Measurements from ENCODE around the gene ING1.
"Not testable (repeated sequence)": the region's sequence is repeated elsewhere in the genome, so short reads cannot be mapped to it uniquely, and the experiment has no call there.

Gene ING1

DNA sequence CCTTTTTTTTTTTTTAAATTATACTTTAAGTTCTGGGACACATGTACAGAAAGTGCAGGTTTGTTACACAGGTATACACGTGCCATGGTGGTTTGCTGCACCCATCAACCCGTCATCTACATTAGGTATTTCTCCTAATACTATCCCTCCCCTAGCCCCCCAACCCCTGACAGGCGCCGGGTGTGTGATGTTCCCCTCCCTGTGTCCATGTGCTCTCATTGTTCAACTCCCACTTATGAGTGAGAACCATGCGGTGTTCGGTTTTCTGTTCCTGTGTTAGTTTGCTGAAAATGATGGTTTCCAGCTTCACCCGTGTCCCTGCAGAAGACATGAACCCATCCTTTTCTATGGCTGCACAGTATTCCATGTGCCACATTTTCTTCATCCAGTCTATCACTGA is 17.7 kb upstream of the ING1 start:
- not testable (repeated sequence) for DNase-seq (ENCODE audit: low read depth in 2 of 2)

DNA sequence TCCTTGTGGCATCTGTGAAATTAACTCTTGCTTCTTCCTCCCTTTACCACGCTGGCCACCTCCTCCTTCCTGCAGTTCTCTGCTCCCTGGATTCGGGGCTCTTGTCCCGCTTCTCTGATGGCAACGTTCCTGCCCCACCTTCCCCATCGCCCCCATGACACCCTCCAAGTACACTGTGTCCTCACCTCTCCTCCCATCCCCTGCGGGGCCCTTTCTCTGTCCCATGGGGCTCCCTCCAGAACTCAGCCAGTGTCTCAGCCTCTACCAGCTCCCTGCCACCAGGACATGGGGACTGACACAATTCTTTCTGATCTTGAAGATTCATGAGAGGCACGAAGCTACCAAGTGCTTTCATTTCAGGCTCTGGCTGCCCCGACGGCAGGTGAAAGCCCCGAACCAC is 16.7 kb upstream of the ING1 start:
- DNase-seq (ENCODE audit: low read depth in 2 of 2) = no peak

DNA sequence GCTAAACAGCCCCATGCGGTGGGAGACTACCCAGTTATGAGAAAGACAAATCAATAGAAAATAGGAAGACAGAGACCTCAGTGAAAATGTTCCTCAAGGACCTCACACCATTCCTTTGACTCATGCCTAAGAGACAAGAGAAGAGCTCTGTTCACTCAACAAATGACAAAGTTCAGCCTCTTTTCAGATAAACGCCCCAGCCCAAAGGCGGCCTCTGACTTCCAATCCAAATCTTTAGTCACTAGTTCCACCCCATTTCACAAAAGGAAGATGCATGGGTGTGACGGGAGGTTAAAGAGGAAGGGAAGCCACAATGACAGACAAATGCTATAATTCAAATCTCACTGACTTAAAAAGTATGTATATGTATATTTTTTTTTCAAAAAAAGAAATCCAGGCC is 15.7 kb upstream of the ING1 start:
- DNase-seq (ENCODE audit: low read depth in 2 of 2) = no peak

DNA sequence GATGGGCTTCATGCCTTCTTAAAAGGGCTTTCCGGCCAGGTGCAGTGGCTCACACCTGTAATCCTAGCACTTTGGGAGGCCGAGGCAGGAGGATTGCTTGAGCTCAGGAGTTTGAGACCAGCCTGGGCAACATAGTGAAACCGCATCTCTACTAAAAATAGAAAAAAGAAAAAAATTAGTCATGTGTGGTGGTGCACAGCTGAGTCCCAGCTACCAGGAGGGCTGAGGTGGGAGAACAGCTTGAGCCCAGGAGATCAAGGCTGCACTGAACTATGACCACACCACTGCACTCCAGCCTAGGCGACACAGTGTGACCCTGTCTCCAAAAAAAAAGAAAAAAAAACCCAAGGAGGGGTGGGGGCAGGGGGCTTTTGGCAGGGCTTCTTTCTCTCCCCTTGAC is 14.8 kb upstream of the ING1 start:
- DNase-seq (ENCODE audit: low read depth in 2 of 2) = no peak

DNA sequence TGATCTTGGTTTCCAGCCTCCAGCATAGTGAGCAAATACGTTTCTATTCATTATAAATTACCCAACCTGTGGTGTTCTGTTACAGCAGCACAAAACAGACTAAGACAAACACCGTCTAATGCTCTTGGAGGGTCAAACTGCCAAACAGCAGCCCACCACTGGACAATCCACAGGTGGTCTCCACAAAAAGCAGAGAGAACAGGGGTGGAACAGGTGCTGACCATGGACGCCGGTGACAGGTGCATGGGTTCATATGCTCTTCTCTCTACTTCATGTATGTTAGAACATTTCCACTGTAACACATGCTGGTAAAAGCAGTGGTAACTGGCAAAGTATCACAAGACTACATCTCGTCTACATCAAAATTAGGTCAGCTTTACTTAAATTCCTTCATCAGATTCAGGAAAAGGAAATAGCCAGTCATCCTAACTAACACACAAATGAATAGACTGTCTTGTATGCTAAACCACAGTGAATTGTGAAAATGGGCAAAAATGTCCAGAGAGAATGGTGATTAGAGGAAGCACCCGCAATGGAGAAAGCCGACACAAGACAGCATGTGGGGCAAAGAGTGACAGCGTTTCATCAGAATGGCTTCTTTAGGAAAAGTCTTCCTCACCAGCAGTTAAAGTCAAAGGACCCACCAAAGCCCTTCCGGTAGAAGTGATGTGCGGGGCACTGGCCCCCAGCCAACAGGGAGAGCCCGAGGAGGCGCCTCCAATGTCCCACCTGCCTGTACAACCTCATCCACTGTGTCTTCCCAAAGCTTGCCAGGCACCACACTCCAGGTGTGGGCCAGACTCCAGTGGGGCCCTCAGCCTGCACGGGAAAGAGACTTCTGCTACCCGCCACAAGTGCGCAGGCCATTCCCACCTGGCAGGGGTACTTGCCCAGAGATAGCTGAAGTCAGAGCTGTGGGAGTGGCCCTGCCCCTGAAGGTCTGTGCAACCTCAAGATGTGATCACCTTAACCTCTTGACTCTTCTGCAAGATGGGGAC is 14.1 kb upstream of the ING1 start:
- no peak for DNase-seq (ENCODE audit: low read depth in 2 of 2)

DNA sequence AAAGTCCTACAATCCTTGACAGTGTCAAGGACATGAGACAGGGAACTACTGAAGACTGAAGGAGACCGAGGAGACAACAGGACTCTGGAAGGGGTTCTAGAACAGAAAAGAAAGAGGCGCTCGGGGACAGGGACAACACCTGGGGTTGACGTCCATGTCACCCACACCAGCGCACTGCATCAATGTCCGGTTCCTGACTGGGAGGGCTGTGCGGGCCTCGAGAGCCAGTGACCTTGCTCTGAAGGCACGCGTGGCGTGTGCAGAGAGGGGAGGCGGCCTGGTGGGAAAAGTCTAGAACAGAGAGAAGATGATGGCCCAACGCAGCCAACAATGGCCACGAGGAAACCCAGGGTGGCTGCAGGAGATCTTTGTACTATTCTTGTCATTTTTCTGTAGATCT is 13.3 kb upstream of the ING1 start:
- DNase-seq (ENCODE audit: low read depth in 2 of 2) = no peak

DNA sequence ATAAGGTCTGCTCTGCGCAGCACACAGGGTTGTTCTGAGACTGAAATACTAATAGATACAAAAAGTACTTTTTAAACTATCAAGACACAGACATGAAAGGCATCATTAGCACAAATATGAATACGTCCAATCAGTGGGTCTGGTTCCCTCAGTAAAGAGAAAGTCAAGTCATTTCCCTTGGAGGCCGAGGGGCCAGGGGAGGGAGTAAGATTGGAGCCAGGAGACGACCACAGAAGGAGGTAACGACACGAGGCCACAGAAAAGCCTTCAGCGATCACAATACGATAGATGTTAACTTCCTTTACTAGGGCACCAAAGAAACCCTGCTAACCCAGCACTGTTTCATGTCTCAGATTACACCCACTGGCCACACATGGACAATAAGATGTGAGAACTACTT is 12.9 kb upstream of the ING1 start:
- DNase-seq (ENCODE audit: low read depth in 2 of 2) = no peak

DNA sequence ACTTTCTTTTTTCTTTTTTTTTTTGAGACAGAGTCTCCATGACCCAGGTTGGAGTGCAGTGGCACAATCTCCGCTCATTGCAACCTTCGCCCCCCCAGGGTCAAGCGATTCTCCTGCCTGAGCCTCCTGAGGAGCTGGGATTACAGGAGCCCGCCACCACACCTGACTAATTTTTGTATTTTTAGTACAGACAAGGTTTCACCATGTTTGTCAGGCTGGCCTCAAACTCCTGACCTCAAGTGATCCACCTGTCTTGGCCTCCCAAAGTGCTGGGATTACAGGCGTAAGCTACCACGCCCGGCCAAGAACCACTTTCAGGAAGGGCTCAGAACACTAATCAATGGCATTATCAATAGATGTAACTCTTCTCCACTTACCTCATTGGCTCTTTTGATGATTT is 12.4 kb upstream of the ING1 start:
- not testable (repeated sequence) for DNase-seq (ENCODE audit: low read depth in 2 of 2)

DNA sequence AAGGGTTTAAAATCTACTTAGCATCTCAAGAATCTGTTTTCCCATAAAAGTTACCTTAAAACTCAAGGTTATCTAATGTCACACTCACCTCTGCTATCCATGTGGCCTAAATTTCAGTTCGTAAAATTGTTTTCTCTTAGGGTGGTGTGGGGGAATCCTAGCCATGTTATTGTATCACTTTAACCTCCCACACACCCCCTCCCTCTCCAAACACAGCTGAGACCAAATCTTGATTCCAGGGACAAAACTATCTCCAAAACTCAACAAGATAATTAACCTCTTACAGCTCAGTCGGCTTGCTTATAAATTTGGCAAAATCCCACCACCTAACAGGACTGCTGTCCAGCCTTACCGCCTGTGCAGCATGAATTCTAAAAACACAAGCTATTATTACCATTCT is 11.4 kb upstream of the ING1 start:
- no peak for DNase-seq (ENCODE audit: low read depth in 2 of 2)

DNA sequence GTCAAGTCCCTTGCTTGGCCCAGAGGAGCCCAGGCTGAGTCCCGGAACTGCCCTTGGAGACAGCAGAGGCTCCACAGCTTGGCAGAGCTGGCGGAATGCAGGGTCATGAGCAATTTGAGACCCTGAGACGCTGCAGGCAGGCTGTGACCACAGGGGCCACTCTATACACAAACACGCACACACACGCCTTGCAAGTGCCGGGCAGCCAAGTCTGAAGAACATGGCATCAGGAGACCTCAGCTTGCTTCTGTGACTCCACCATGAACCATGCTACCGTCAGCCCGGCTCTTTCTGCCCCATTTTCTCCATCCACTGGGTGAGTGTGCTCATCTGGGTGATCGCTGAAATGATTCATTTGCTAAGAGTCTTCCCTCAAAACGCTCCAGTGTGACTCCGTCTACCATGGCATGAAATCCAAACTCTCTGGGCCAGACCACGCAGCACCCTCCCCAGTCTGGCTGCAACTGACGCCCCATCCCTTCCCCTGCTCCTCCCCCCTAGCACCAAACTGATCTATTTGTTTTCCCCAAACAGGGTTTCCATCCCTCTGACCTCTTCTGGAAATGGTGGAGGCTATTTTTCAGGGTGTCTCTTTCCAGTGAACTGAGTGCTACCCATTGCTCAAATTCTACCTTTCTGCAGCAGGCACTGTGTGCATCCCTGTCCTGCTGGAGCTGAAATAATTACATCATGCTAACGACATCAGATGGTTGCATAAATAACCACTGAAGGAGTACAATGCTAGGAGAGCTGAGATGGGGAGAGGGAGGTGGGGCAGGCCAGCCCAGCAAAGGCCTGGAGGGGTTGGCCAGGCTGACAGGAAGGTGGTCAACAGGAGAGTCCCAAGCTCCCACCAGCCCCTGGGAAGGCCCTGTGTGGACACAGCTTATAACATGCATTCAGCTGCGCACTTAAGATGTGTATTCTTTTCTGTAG is 10.6 kb upstream of the ING1 start:
- DNase-seq (ENCODE audit: low read depth in 2 of 2) = no peak

DNA sequence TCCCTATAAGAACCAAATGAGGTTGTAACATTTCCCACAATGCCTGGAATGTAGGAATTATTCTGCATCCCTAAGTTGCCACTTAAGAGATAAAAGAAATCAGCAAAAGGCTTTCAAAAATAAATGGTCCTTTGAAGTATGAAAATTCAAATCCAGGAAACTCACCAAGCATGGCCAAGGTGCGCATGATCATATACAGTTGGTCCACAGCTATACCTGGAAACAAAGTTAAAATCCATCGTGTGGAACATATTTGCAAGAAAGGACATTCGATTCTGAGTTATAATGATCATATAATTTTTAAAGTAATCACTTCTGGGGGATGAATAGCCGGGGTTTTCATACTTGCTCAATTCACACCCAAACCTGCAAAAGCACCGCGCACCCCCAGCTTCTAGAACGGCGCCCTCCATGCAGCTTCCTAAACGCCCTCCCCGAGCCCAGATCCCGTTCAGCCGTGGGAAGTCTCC is 8.1 kb upstream of the ING1 start:
- DNase-seq (ENCODE audit: low read depth in 2 of 2) = no peak

DNA sequence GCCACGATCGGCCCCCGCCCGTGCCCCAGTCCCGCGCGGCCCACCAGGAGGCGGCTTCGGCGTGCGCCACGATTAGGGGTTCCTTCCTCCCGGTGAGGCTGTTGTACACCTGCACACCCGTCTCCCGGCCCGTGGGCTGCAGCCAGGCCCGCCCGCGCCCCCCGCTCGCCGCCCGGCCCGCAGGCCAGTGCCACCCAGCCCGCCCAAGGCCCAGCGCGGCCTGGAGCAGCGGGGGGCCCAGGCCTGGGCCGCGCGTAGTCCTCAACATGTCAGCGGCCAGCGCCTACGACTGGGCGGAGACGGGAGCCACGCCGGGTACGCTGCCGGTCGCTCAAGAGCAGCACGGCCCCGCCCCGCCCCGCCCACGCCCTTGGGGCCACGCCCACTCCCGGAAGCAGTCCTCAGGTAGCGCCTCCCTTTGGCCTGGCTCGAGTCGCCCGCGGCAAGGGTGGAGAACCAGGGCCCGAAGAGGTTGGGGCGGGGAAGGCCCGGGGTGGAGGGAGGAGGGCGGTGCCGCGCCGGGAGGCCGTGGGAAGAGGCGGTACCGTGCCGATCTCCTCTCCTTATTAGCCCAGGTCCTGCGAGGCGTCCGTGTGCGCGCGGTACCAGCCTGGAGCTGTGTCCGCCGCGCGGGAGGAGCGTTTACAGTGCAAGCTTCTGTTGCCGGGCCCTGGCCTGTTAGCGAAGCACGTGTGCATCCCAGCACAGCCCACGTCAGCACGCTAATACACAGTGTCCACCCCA is 7.5 kb upstream of the ING1 start, which contains the start of gene CARS2:
Gene CARS2, minus strand, starts transcription at position 291 of the 744 bp plus-strand sequence. Its CDS starts 23 bp downstream, at position 268.
- peak; percentile 91 to 94 for DNase-seq (ENCODE audit: low read depth in 2 of 2)

DNA sequence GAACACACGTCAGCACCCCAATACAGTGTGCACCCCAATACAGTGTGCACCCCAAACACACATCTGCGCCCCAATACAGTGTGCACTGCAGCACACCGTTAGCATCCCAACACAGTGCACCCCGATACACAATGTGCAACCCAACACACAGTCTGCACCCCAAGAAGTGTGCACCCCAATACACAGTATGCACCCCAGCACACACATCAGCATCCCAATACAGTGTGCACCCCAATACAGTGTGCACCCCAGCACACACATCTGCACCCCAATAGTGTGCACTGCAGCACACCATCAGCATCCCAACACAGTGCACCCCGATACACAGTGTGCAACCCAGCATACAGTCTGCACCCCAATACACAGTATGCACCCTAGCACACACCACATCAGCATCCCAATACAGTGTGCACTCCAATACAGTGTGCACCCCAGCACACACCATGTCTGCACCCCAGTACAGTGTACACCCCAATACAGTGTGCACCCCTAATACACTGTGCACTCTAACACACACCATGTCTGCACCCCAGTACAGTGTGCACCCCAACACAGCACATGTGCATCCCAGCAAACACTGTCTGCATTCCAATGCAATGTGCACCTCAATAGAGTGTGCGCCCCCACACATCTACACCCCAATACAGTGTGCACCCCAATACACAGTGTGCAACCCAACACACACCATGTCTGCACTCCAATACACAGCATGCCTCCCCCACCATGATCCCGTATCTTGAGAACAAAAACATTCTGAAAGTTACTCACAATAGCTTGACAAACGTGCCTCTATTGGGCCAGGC is 6.7 kb upstream of the ING1 start:
- DNase-seq (ENCODE audit: low read depth in 2 of 2) = no peak

DNA sequence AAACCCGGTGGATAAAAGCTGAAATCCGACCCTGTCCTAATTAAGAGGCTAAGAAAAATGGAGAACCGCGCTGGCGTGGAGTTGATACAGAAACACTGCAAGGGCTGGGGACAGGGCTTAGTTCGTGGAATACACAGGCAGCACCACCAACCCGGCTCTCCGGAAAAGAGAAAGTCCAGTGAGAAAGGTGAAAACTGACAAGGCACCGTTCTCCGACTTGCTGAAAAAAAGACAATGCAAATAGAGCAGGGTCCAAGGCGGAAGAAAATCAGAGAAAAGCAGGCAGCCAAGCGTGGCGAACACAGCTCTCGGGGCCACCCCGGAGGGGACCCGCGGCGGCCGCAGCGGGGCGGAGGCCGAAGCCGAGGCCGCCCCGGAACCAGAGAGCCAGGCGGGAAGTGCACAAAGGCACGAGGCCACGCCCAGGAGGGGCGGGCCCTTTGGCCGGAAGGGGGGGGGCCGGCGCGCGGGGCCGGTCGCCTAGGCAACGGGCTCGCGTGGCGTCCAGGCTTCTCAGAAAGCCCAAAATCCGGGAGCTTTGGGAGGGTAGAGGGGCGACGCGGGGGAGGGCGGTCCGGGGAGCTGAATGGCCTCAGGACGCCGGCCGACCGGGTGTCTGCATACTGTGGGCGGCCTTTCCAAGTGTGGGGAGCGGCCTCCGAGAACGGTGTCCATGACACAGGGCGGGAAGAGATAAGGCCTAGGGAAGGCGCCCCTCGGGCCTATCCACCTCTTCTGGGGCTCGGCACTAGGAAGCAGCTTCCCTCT is 1.2 kb upstream of the ING1 start:
- peak; percentile 76 to 78 for DNase-seq (ENCODE audit: low read depth in 2 of 2)

DNA sequence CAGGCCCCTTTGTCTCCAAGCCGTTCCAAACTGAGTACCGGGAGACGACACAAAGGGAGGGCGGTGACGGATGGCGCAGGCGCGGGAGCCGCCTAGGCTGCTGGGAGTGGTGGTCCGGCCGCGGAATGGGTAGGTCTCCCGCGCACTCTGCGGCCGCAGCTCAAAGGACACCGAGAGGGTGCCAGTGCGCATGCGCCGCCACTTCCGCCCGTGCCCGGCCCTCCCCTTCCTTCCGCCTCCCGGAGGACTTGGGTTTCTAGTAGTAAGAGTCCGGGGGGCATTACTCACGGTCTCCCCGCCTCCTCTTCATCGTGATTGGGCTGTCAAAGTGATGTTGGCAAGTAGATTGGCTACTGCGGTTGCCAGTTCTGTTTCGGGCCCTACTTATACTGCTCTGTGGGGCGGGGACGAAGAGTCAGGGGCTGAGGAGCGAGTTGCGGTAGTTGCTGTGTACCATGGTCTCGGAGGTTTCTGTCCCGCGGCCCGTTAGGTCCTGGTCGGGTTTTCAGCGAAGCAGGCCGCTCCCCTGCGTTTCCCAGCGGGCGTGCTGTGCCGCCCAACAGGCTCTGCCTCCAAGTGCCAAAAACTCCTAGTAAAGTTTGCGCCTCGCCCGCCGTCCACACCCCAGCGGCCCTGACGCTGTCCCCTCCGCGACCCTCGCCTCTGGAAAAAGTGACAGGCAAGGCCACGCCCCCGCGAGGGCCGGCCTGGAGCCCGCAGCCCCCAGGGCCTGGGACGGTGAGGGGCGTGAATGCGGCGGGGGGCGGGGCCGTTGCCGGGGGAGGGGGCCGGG is 455 bp upstream of the ING1 start:
- DNase-seq (ENCODE audit: low read depth in 2 of 2) = peak; percentile 97 to 99

DNA sequence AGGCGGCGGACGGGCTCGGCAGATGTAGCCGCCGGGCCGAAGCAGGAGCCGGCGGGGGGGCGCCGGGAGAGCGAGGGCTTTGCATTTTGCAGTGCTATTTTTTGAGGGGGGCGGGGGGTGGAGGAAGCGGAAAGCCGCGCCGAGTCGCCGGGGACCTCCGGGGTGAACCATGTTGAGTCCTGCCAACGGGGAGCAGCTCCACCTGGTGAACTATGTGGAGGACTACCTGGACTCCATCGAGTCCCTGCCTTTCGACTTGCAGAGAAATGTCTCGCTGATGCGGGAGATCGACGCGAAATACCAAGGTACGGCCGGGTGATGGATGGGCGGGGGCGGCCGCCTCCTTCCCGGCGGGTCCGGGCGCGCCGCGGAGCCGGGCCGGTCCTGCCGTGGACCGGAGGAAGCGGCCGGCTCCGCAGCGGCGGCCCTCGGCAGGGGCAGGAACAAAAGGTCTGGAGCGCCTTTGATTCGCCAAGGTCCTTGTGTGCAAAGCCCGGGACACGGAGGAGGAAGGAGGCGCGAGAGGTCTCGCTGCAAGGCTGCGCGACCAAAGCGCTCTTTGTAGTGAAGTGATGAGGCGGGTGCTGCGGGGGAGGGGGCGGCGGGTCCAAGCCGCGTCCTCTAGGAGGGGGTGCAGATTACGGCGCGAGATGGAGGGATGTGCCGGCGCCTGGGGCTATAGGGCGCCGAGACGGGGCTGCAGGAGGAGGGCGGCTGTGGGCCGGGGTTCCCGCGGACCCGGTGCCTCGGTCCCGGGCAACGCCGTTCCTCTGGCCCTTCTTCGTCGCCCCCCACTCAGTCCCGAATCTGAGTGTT is 689 bp downstream of the ING1 start:
- DNase-seq (ENCODE audit: low read depth in 2 of 2) = peak; percentile 55 to 56

DNA sequence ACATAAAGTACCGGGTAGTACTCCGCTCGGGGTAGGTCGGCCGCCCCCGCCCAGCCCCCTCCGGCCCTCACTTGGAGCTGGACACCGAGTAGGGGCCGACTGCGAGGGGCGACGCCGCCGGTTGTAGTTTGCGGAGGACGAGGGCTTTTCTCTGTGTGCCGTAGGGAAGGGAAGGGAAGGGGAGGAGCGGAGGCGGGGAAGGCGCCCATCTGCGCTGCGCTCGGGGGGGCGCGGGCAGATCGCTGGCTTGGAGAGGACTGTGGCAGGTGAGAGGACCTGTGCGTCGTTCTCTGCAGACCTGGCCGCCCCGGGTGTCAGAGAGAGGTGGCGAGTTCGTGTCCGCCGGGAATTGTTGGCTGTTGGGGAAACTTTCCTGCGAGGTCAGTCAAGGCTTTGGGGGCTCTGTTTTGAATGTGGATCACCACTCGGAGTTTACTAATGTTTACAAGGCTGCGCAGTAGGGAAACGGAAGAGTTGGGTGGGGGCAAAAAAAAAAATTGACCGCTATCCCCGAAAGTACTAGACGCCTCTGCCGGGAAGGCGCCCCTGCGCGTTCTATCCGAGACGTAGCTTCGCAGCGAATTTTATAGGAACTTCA is 1.4 kb downstream of the ING1 start:
- DNase-seq (ENCODE audit: low read depth in 2 of 2) = peak; percentile 37 to 40

Measured in stimulated activated CD4-positive, alpha-beta T cell treated with anti-CD3 and anti-CD28 coated beads, Interleukin-4, amount 100 ng/mL, for 48 hours (primary cell).